Choroid plexus epithelial cell (primary cell): ENCODE results near the gene SUCO.

ENCODE experiments used
- DNase-seq: peaks from one replicate; pipeline ENCODE4 v3.0.0-alpha.2; 2010; ENCODE audit warnings: low read depth
- H3K4me3 ChIP-seq: 2 replicates; pipeline ENCODE4 v1.5.1; 2011; ENCODE audit warnings: low read depth, mild to moderate bottlenecking, control low read depth, low read length, moderate library complexity
- TF ChIP-seq, protein P1 (sequence below): conservative IDR thresholded peaks from 2 replicates; pipeline ENCODE4 v1.5.1; 2011; ENCODE audit warnings: low read depth, mild to moderate bottlenecking, control low read depth, inconsistent platforms, low read length, moderate library complexity

SUCO gene

GRCh38 chr1:172628401-172628800, 95.5 kb downstream of the SUCO start:
- no peak overlapping the region for H3K4me3 ChIP-seq
- peak; percentile 44 for DNase-seq
- TF ChIP-seq, protein P1, sequence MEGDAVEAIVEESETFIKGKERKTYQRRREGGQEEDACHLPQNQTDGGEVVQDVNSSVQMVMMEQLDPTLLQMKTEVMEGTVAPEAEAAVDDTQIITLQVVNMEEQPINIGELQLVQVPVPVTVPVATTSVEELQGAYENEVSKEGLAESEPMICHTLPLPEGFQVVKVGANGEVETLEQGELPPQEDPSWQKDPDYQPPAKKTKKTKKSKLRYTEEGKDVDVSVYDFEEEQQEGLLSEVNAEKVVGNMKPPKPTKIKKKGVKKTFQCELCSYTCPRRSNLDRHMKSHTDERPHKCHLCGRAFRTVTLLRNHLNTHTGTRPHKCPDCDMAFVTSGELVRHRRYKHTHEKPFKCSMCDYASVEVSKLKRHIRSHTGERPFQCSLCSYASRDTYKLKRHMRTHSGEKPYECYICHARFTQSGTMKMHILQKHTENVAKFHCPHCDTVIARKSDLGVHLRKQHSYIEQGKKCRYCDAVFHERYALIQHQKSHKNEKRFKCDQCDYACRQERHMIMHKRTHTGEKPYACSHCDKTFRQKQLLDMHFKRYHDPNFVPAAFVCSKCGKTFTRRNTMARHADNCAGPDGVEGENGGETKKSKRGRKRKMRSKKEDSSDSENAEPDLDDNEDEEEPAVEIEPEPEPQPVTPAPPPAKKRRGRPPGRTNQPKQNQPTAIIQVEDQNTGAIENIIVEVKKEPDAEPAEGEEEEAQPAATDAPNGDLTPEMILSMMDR = no peak

- no peak overlapping the region for H3K4me3 ChIP-seq
- TF ChIP-seq, protein P1 = no peak
- no peak for DNase-seq
Measured at GRCh38 chr1:172629170-172629569, 96.2 kb downstream of the SUCO start.

GRCh38 chr1:172629638-172630037, 96.7 kb downstream of the SUCO start:
- no peak for DNase-seq
- H3K4me3 ChIP-seq = no peak overlapping the region
- TF ChIP-seq, protein P1 = no peak

DNA sequence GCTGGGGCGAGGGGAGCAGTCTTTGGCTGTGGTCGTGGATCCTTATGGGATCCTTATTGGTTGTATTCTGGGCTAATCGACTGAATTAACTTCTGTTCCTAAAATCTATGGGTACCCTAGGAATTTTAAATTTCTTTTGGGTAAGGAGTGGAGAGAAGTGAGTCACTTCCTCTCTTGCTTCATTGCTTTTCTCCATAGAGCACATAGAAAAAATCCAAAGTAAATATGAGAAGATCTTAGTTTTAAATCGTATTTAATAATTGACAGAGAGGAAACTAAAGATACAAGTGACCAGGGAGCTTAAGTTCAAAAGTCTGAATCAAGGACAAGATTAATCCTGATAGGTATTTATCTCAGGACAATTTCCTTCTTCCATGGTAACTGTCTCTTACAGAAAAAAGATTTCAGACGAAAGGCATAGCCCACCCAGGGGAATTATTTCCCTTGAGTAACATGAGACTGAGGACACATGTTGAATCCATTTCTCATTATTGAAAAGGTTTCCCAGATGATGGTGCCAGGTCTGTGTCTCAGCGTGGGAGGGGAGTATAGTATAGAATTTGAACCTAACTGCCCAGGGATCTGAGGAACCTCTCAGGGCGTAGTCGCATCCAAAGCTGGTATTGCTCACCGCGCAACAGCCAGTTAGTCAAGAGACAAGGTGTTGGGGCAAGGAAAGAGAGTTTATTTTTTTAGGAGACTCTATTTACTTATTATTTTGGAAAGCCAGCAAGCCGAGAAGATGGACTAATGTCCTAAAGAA, 97.3 kb downstream of the SUCO start:
- DNase-seq = peak; percentile 50
- TF ChIP-seq, protein P1 = no peak
- H3K4me3 ChIP-seq = no peak overlapping the region

- peak; percentile 54 for DNase-seq
- no peak overlapping the region for H3K4me3 ChIP-seq
- TF ChIP-seq, protein P1 = no peak
Measured at GRCh38 chr1:172630868-172631267, 97.9 kb downstream of the SUCO start.

DNA sequence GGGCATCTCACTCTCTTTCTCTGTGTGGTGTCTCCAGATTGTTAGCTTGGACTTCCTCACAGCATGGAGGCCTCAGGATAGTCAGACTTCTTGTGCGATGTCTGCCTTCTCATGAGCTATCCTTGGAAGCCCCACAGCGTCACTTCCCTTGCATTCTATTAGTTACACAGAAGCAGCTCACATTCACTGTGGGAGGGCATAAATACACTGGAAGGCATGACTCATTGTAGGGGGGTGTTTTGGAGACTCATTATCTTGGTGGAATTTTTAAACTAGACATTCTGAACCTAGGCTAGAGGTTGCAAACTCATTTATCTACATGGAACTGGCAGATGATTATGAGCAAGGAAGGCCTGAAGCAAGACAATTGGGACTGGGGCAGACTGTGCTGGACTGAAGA, 104.6 kb downstream of the SUCO start:
- no peak overlapping the region for H3K4me3 ChIP-seq
- DNase-seq = peak; percentile 95
- TF ChIP-seq, protein P1 = no peak

DNA sequence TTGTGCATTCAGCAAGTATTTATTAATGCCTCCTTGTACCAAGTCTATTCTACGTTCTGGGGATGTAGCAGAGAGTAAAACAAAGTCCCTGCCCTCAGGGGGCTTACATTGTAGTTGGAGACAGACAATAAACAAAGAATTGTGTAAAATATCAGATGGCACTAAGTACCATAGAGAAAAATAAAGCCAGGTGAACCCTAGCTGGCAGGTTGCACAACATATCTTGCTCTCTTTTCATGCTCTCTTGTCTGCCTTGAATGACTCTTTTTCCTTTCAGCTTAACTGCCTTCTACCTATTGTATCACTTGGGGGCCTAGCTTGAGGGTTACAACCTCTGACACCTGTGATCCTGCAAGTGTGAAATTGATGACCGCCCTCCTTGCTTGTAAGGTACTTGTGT, 105.3 kb downstream of the SUCO start:
- no peak overlapping the region for H3K4me3 ChIP-seq
- TF ChIP-seq, protein P1 = no peak
- no peak for DNase-seq
